ENCODE measurements around the gene BCL2. TPM values are rescaled to one million over a fixed set of nuclear protein-coding genes. Genes with fewer than 3 reads are reported as not detected.

Gene BCL2
- total and polyA plus RNA-seq, 9 of the 15 experiments (the other 6 are each of a cell fraction or from before 2014, with no cell fraction given): 0.10 to 1.1 (median 0.65) TPM

- no peak for TF ChIP-seq MGA (IDR thresholded peaks at IDR 0.05)
- TF ChIP-seq ZBTB5 (IDR thresholded peaks at IDR 0.05): no peak
Measured at GRCh38 chr18:63191413-63191812, 128.2 kb downstream of the BCL2 start (continued).

All from K562 (cell line).